Sigmoid colon (tissue), 4 donors: Measurements from ENCODE around the gene TAMALIN.

Experiments
- CTCF ChIP-seq, 4 experiments: fragments of 450-650 bp in 3 of 4; fragments of 200-600 bp in 1 of 4; IDR thresholded peaks; one replicate each; pipeline ENCODE4 v1.5.1; 2016 to 2019; ENCODE audit warnings: antibody characterized with exemption in 4 of 4, mild to moderate bottlenecking in 3 of 4, moderate library complexity in 2 of 4
- EP300 ChIP-seq, 4 donors: sonication (generic); formaldehyde crosslinking; IDR thresholded peaks; one replicate each; pipeline ENCODE4 v1.6.1; 2017; ENCODE audit warnings: antibody characterized with exemption in 4 of 4
- POLR2A ChIP-seq, 2 donors: fragments of 450-650 bp; IDR thresholded peaks; one replicate each; pipeline ENCODE4 v1.6.1; 2016; ENCODE audit warnings: antibody characterized with exemption in 2 of 2, mild to moderate bottlenecking in 2 of 2, moderate library complexity in 2 of 2
- POLR2AphosphoS5 ChIP-seq, 4 donors: sonication (generic); formaldehyde crosslinking; IDR thresholded peaks; one replicate each; pipeline ENCODE4 v1.6.1; 2017; ENCODE audit warnings: antibody characterized with exemption in 4 of 4

- no peak for TF ChIP-seq CTCF (IDR thresholded peaks at IDR 0.05)
- peak; percentile 83 to 91 (median 88) for TF ChIP-seq POLR2AphosphoS5 (IDR thresholded peaks at IDR 0.05)
- TF ChIP-seq POLR2A (IDR thresholded peaks at IDR 0.05), result peak; percentile 72 to 74
- peak in 3 of 4 donors; percentile 28 to 97 (median 71) for TF ChIP-seq EP300 (IDR thresholded peaks at IDR 0.05)
Observed at GRCh38 chr12:52032804-52033445, 26.2 kb downstream of the TAMALIN start.
